GM12874 (cell line): ENCODE results near the gene APOL4.

Experiments used
- CTCF ChIP-seq: IDR thresholded peaks from 2 replicates; pipeline ENCODE4 v1.5.1; 2011; ENCODE audit warnings: low read depth, mild to moderate bottlenecking, control low read depth, low read length, moderate library complexity; ENCODE audit not compliant: insufficient read depth

APOL4 gene

GRCh38 chr22:36180038-36180880 is 21.4 kb downstream of the APOL4 start:
- peak; percentile 87 for TF ChIP-seq CTCF

DNA sequence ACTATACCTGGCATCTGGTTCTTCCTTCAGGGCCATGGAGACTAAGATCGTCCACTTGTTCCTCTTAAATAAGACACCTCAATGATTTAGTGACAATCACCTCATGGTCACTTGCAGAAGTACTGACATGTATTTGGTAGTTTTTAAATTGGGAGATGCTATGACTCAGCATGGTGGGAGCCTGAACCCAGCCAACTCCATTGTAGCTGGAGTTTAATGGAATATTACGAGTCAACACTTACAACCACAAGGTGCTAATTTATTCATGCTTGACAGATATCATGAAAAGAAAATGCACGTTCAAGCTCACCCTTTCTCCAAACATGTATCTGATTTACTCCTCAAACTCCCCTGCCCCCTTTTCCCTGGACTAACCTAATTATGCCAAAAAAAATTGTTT is 24.4 kb downstream of the APOL4 start:
- TF ChIP-seq CTCF = no peak

DNA sequence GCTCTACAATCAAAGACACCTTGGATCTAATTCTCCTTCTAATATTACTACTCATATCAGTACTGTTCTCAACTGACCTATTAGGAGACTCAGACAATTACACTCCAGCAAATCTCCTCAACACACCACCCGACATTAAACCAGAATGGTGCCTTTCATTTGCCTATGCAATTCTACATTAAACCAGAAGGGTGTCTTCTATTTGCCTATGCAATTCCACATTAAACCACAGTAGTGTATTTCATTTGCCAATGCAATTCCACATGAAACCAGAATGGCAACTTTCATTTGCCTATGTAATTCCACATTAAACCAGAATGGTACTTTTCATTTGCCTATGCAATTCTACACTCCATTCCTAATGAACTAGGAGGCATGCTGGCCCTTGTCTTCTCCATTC is 25.7 kb downstream of the APOL4 start:
- no peak for TF ChIP-seq CTCF

DNA sequence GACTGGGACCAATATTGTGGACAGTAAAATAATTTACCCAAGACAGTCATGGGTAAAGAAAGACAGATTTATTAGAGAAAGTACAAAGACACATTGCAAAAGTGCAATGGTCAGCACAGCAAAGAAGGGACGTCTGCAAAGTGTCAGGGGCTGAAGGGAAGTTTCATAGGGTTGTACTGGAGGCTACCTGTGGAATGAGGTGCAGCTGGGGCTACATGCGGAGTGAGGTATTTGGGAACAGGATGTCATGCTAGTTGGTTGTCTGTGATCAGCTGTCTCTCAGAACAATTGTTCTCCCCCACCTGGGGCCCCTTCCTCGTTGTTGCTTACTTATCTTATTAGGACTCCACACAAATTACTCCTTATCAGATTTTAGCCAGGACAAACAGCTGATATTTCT is 29.7 kb downstream of the APOL4 start:
- no peak for TF ChIP-seq CTCF

DNA sequence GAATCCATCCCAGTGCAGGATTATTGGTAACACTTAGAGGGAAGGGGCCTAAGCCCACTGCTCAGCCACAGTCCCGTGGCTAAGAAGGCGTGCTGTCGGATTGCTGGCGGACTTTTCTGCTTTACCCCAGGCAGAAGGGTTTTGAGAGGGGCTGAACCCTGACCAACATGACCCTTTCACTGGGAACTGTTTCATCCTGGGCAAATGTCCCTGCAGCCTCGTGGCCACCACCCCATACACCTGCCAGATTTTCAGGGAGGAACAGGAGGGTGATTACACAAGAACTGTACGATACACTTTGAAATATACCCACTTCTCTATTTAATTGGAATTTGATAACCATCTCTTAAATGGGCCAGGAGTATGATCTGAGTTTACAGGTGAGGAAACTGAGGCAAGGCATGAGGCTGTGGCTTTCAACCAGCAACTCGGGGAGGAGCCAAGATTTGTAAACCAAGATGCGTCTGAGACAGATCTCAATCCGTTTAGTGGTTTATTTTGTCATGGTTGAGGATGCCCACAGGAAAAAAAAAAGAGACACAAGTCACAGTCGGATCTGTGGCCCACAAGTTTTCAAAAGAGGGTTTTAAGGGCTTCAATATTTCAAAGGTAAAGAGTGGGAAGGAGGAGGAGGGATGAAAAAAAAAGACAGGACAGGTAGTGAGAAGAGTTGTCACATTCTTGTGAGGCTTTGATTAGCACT is 34.9 kb downstream of the APOL4 start:
- no peak for TF ChIP-seq CTCF

DNA sequence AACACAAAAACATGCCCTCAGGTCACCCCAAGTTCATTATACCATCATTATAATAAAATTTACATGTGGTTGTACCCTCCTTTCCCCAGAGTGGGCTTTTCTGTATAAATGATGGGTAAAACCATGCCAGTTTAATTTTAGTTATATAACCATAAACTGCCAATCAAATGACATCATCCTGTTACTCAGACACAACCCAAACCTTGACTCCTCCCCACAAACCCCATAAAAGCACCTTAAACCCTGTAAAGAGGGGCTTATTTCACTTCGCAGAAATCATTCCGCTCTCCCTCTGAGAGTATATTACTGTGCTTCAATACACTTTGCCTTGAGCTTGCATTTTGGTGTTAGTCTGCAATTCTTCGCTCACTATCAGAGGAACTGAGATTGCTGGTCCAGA is 35.5 kb downstream of the APOL4 start:
- TF ChIP-seq CTCF = no peak

- TF ChIP-seq CTCF = no peak
Measured at GRCh38 chr22:36165141-36165540, 36.5 kb downstream of the APOL4 start.
